Choroid plexus epithelial cell (primary cell): ENCODE data around the gene BAK1.

Experiments
- DNase-seq: peaks from one replicate; pipeline ENCODE4 v3.0.0-alpha.2; 2010; ENCODE audit warnings: low read depth
- H3K4me3 ChIP-seq: 2 replicates; pipeline ENCODE4 v1.5.1; 2011; ENCODE audit warnings: low read depth, mild to moderate bottlenecking, control low read depth, low read length, moderate library complexity
- CTCF ChIP-seq: conservative IDR thresholded peaks from 2 replicates; pipeline ENCODE4 v1.5.1; 2011; ENCODE audit warnings: low read depth, mild to moderate bottlenecking, control low read depth, inconsistent platforms, low read length, moderate library complexity

The BAK1 gene

GRCh38 chr6:33607784-33608161, 27.7 kb upstream of the BAK1 start:
- DNase-seq, result no peak
- peak; percentile 25 for TF ChIP-seq CTCF
- no peak overlapping the region for H3K4me3 ChIP-seq

GRCh38 chr6:33607126-33607783, 27.2 kb upstream of the BAK1 start:
- no peak for DNase-seq
- H3K4me3 ChIP-seq, result no peak overlapping the region
- TF ChIP-seq CTCF, result no peak

- DNase-seq, result no peak
- H3K4me3 ChIP-seq, result no peak overlapping the region
- TF ChIP-seq CTCF, result no peak
Measured at GRCh38 chr6:33606642-33607041, 26.6 kb upstream of the BAK1 start.

DNA sequence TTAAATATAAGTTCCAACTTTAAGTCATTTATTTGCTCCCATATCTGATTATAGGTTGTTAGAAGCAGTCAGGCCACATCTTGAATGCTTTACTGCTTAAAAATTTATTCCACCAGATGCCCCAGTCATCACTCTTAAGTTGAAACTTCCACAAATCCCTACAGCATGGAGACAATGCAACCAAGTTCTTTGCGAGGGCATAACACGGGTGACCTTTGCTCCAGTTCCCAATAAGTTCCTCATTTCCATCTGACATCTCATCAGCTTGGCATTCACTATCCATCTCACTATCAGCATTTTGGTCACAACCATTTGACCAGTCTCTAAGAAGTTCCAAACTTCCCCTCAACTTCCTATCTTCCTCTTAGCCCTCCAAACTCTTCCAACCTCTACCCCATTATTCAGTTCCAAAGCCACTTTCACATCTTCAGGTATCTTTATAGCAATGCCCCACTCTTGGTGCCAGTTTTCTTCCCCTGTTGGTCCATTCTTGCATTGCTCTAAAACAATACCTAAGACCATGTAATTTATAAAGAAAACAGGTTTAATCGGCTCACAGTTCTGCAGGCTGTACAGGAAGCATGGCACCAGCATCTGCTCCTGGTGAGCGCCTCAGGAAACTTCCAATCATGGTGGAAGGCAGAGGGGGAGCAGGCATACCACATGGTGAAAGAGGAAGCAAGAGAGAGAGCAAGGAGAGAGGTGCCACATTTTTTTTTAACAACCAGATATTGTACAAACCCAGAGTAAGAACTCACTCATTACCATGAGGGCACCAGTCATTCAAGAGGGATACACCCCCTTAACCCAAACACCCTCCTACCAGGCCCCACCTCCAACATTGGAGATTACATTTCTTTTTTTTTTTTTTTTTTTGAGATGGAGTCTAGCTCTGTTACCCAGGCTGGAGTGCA, 25.1 kb upstream of the BAK1 start:
- no peak for TF ChIP-seq CTCF
- no peak overlapping the region for H3K4me3 ChIP-seq
- no peak for DNase-seq

DNA sequence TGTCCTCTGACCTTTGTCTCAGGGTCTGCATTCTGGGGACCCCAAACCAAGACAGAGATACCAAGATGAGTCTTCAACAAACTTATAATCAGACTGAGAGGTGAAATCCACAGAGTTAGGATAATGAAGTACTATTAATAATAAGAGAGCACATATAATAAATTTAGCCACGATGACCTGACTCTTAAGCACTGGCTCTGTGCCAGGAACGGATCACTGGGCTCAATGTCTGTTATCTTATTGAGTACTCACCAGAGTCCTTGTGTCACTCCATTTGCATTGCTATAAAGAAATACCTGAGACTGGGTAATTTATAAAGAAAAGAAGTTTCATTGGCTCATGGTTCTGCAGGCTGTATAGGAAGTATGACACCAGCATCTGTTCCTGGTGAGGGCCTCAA, 22.1 kb upstream of the BAK1 start:
- DNase-seq, result no peak
- H3K4me3 ChIP-seq, result no peak overlapping the region
- TF ChIP-seq CTCF, result no peak

DNA sequence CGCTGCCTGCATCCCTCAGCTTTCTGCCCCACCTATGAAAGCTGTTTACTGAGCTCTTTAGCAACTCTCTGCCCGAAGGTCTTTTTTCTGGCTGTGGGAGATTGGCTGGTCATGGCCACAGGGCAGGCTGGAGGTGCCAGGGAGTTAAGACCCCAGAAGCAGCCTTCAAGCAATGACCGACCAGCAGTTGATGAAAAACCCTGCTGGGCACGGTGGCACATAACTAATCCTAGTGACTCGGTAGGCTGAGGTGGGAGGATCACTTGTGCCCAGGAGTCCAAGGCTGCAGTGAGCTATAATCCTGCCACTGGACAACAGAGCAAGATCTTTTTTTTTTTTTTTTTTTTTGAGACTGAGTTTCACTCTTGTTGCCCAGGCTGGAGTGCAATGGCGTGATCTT, 20.7 kb upstream of the BAK1 start:
- H3K4me3 ChIP-seq, result no peak overlapping the region
- no peak for TF ChIP-seq CTCF
- DNase-seq, result no peak
